Measurements from ENCODE around the gene DNAJA3.

The DNAJA3 gene

DNA sequence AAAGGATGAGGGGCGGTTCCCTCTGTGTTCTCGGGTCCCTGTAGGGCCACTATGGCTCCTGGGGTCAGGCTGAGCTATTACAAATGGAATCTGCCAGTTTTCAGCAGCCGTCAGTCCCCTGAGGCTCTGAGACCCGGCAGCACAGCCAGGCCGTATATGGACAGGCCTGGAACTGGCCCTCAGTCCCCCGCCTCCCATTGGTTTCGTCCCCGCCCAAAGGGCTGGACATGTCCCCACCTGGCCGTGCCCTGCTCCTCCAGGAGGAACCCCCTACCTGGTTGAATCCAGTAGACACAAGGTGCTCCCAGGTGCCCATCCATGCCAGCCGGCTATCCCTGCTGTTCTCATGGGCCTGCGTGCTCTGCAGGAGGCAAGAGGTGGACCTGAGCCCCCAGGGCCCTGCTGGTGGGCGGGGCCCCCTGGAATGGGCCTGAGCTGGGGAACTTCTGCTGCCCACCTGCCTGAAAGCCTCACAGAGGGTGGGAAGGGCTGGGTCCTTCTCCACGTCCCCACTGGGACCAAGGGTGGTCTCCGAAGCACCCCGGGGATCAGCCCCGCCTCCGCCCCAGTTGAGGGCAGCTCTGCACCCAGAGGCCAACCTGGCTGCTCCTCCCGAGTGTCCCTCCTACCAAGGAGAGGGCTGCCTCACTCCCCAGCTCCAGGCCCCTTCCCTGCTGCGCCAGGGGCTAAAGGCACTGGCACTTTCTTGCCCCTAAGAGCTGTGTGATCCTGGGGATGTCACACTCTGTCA is 37.2 kb upstream of the DNAJA3 start:
- TF ChIP-seq CTCF (IDR thresholded peaks at IDR 0.05; ENCODE audit: low read depth, low read length, missing control alignments), result no peak
- H3K4me3 ChIP-seq (ENCODE audit: low read depth, low read length), result no peak overlapping the region
- DNase-seq (ENCODE audit: low read depth), result no peak

DNA sequence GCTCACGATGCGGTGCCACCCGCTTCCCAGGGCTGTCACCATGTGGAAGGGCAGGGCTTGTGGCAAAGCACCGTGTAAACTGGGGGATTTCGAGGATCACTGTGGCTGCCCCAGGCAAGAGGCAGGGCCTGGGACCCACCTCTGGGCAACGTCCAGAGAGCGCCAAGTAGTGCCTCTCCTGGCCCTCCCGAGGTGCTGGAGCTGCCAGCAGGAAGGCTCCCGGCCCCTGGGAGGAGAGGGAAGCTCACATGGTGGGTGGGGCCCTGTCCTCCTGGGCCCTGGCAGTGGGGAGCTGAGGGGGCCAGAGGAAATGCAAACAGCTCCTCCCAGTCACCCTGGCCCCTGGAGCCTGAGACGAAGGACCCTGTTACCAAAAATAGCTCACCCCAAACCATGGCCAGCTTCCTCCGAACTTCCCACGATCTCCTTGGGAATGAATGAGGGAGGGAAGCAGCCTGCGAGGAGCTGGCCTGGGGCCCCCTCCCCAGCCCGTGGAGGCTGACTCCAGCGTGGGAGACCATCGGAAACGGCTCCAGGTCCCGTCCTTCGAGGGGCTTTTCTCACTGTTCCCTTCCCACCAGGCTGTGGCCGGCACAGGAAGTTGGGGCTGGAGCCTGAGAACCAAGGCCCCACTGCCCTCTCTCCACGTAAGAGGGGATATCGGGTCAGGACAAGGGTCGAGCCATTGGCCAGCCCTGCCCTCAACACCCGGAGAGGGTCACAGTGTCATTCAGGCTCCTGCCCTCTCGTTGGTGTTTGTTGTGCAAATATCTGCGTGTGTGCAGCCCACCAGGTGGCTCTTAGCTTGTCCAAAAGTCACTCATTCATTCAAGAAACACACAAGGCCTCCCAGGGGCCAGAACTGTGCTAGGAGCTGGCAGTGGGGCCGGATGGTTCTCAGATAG is 36.4 kb upstream of the DNAJA3 start:
- no peak overlapping the region for H3K4me3 ChIP-seq (ENCODE audit: low read depth, low read length)
- DNase-seq (ENCODE audit: low read depth), result no peak
- TF ChIP-seq CTCF (IDR thresholded peaks at IDR 0.05; ENCODE audit: low read depth, low read length, missing control alignments), result no peak

GRCh38 chr16:4390266-4391260 is 35.1 kb upstream of the DNAJA3 start:
- TF ChIP-seq CTCF (IDR thresholded peaks at IDR 0.05; ENCODE audit: low read depth, low read length, missing control alignments), result no peak

DNA sequence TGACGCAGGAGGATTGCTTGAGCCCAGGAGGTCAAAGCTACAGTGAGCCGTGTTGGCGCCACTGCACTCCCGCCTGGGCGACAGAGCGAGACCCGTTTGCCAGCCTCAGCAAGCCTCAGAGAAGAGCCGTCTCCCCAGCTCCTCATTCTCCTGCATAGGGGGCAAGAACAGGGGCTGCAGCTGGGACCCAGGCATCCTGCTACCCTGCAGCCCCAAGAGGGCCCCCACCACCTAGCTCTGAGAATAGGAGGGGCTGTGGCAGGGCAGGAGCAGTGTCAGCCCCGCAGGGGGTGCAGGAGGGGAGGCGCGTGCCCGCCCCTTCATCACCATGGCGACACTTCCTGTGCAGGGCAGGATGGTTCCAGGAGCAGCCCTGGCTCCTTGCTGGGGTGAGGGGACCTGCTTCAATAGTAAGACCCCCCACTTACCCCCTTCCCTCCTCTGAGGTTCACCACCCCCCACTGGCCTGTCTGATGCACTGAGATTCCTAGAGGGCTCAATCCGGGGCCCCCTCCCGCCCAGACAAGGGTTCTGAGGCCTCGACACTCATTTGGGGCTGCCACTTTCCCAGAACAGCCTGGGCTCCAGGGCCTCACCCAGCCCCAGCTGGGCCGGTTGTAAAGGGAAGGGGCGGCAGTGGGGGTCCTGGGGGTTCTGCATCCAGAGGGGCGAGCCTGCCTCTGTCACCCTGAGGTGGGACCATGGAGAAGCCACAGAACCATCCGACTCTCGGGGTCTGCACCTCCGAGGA is 33.9 kb upstream of the DNAJA3 start:
- no peak for TF ChIP-seq CTCF (IDR thresholded peaks at IDR 0.05; ENCODE audit: low read depth, low read length, missing control alignments)
- no peak overlapping the region for H3K4me3 ChIP-seq (ENCODE audit: low read depth, low read length)
- DNase-seq (ENCODE audit: low read depth), result no peak

More at GRCh38 chr16:4390266-4391260, 35.1 kb upstream of the DNAJA3 start:
- DNase-seq (ENCODE audit: low read depth), result no peak
- H3K4me3 ChIP-seq (ENCODE audit: low read depth, low read length), result no peak overlapping the region

- no peak for DNase-seq (ENCODE audit: low read depth)
- no peak overlapping the region for H3K4me3 ChIP-seq (ENCODE audit: low read depth, low read length)
- TF ChIP-seq CTCF (IDR thresholded peaks at IDR 0.05; ENCODE audit: low read depth, low read length, missing control alignments), result no peak
Observed at GRCh38 chr16:4392382-4393239, 33.1 kb upstream of the DNAJA3 start.

Data from GM12864 (cell line).